ENCODE data around the gene CDT1.

DNA sequence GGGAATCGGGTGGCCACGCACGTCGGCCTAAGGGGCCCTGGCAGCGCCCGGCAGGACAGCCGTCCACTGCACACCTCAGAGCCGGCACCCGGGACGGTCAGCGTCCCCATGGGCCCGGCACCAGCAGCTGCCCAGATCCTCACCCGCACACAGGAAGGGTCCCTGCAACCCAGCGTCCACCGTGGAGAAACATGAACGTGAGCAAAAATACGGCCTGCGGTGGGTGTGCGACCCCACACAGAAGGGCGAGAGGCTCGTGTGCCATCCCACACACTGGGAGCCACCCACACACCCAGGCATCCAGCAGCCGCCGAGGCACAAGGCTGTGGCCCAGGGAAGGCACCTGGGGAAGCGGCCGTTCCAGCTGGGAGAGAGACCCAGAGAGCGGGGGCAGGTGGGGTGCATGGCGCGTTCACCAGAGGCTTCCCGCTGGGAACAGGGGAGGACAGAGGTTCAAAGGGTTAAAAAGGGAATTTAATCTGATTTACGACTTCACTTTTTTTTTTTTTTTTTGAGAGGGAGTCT, 25.0 kb upstream of the CDT1 start:
- TF ChIP-seq, protein P1, sequence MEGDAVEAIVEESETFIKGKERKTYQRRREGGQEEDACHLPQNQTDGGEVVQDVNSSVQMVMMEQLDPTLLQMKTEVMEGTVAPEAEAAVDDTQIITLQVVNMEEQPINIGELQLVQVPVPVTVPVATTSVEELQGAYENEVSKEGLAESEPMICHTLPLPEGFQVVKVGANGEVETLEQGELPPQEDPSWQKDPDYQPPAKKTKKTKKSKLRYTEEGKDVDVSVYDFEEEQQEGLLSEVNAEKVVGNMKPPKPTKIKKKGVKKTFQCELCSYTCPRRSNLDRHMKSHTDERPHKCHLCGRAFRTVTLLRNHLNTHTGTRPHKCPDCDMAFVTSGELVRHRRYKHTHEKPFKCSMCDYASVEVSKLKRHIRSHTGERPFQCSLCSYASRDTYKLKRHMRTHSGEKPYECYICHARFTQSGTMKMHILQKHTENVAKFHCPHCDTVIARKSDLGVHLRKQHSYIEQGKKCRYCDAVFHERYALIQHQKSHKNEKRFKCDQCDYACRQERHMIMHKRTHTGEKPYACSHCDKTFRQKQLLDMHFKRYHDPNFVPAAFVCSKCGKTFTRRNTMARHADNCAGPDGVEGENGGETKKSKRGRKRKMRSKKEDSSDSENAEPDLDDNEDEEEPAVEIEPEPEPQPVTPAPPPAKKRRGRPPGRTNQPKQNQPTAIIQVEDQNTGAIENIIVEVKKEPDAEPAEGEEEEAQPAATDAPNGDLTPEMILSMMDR (IDR thresholded peaks at IDR 0.05): no peak
- TF ChIP-seq POLR2AphosphoS5 (IDR thresholded peaks at IDR 0.05; ENCODE audit: low read depth, low read length) (no peak), SIN3A (IDR thresholded peaks at IDR 0.05; ENCODE audit: borderline replicate concordance, low read depth, low read length) (no peak), FOSL2 (IDR thresholded peaks at IDR 0.05; ENCODE audit: borderline replicate concordance, low read depth) (no peak), RAD21 (IDR thresholded peaks at IDR 0.05; ENCODE audit: low read length) (no peak)

Measured in SK-N-SH (cell line).